T-helper 1 cell treated with Interleukin-12 subunit alpha and Interleukin-12 subunit beta and Interleukin-4 antibody, amounts not matched to agents 30 ng/mL and 1 ng/mL, for 36 hours (primary cell): ENCODE data around the gene MARCHF10. TPM values are rescaled to one million over a fixed set of nuclear protein-coding genes. Genes with fewer than 3 reads are reported as not detected.
"Not testable (repeated sequence)": the region's sequence is repeated elsewhere in the genome, so short reads cannot be mapped to it uniquely, and the experiment has no call there.

Experiments used
- intact Hi-C: fragments of 100-400 bp; cut with micrococcal nuclease; formaldehyde crosslinking; loops from one replicate; pipeline ENCODE4 v1.15.1; 2024
- total RNA-seq: library from RNA; stranded (reverse); gene quantifications from 2 replicates; pipeline ENCODE4 v1.2.3, GENCODE V29; 2022

The MARCHF10 gene
- total RNA-seq, 1 donor from 2014 or later, result not detected

DNA sequence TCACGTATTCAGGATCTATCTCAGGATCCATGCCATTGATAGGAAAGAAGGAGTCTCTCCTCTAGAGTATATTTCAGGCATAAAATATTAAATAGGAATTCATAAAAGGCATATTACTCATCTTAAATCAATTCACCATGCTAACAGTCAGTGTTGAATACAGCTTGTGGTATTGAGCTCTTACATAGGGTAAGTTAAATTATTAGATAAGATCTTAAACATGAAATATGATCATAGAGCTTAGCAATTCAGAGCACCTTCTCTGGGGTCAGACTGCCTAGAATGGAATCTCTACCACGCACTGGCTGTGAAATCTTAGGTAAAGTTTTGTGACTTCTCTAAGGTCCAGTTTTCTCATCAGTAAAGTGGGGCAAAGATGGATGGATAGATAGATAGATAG is 20.7 kb downstream of the MARCHF10 start:
- intact Hi-C loops, result no loop called here

DNA sequence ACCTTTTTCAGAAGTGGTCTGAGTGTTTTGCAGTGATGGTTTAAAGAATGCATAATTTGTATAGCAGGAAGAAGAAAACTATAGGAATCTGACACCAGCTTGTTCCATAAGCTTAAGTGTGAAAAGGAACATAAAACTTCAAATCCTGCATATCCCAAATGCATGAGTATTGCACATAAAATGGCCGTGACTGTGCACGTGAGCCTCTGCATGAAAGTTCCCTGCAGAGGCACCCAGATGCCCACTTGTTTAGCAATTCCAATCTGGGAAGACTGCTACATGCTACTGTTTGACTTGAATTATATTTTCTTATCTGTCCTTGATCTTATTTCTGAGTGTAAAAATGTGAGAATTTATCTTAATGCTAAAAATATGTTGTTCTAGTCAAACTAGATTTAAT is 21.5 kb downstream of the MARCHF10 start:
- intact Hi-C loops, result no loop called here

DNA sequence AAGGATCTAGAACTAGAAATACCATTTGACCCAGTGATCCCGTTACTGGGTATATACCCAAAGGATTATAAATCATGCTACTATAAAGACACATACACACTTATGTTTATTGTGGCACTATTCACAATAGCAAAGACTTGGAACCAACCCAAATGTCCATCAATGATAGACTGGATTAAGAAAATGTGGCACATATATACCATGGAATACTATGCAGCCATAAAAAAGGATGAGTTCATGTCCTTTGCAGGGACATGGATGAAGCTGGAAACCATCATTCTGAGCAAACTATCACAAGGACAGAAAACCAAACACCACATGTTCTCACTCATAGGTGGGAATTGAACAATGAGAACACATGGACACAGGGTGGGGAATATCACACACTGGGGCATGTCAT is 22.1 kb downstream of the MARCHF10 start:
- intact Hi-C loops, result not testable (repeated sequence)

DNA sequence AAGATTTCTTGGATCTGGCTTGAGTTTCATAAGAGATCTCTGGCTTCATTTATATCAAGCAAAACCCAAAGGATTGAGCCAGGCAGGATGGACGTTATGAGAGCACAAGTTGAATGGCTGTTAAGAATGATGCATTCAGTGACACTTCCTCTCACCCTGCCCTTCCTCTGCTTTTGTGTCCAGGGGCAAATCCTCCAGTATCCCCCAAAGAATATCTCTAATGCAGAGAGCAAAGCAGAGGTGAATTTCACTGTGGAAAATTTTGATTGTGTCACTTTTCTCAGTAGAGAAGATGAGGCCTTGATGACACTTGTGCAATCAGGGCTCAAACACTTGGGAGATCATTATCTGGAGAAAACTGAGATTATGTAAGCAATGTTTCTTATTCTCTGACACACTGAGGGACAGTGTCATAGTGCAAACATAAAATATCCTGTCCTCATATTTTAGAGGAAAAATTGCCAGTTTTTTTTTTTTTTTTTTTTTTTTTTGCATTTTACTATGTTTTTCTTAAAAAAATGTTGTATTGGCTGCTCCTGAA is 25.3 kb downstream of the MARCHF10 start:
- intact Hi-C loops, result no loop called here

DNA sequence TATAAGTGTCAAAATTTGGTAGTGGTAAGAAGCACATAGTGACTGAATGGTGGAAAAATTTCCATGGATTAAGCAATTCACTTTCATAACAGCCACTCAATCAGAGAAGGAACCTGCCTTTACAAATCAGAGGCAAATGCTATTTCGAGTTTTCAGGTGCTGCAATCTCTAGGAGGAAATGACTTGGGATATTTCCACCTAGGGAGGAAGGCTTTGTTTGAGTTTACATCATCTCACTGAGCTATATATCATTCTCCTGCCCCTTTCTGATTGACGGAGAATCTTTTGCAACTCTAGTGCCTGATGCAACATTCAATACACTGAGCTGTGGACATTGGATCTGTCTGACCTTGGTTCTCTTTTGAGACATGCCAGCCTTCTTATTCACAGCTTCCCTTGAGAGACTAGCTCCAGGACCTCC is 26.3 kb downstream of the MARCHF10 start:
- intact Hi-C loops, result no loop called here

DNA sequence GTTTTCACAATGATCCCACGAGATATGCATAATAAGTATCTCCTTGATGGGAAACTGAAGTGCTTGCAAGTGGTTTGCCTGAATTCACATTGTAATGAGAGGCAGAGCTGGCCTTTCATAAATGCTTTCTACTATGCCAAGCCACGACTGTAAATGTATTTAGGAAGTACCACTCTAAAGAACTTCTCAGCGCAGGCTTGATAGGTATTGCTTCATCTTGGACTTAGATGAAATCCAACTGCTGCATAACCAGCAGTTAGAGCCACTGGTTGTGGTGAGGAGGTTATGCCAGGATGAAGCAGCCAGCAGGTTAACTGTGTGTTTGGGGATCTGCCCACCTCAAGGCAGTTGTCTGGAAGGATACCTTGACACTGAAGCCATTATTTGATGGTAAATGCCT is 26.8 kb downstream of the MARCHF10 start:
- intact Hi-C loops, result no loop called here

DNA sequence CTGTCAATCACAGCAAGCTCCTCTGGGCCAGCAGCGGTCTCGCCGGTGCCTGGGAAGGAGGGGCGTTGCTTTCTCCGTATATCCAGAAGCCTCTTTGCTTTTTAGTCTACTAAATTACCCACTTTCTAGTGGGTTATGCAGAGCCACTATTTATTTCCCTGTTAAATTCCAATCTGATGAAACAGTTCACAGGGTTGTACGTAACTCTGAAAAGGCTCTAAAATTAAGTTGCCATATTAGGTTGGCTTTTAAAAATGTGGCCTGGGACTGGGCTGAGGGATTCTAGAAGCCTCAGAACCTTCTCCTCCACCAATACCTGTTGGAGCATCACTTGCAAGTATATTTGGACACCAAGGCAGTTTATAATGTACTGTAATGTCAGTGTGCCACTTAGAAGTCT is 27.2 kb downstream of the MARCHF10 start:
- intact Hi-C loops, result no loop called here

DNA sequence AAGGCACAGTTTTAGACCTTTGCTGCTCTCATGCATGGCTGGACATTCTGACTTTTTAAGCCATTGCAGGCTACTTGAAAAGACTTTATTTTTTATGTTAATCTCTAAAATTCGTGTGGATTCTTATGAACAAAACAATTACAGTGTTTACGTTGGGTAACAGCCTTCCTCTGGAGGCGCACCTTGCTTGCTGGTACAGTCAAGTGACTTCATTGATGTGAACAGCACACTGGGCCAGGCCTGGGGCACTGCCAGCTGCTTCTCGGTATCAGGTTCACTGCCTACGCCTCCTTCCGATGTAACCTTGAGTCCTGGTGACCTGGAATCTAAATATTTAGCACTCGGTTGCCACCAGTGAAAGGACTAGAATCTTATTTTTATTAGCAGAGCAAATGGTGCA is 27.8 kb downstream of the MARCHF10 start:
- intact Hi-C loops, result no loop called here

DNA sequence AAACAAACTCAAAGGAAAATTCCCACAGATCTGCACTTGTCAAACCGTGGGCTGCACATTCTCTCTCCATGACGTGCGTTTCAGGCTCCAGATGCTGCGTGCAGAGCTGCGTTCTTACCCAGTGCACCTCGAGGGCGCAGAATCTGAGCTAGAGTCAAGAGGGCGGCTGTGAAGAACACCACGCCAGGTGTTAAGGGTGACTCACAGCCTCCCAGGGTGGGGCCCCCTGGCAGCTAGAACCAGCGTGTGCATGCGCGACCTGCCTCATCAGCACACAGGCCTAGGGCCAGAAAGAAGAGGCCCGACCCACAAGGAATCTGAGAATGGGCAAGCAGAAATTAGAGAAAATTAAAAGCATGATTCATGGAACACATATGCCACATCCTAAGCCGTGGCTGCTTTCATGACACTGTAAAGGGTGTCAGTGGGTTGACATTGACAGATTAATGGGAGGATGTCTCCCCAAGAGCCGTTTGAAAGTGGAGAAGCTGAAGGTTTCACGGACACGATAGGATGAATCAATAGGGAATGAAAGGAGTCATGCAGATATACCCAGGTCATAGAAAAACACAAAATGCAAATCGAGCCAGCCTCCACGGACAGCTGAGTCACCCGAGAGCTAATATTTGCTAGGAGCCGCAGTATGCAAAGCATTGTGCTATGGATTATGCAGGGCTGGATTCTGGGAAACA is 29.0 kb downstream of the MARCHF10 start:
- intact Hi-C loops, result no loop called here

DNA sequence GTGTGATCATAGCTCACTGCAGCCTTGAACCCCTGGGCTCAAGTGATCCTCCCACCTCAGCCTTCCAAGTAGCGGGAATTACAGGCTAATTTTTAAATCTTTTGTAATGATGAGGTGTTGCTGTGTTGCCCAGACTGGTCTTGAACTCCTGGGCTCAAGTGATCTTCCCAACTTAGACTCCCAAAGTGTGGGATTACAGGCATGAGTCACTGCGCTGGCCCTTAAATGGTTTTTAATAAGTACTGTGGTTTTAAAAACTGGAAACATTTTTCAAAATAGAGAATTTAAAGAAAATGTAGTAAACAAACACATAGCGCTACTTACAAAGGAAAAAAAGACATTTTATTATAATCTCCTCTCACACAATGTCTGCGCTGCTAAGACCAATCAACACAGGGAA is 32.2 kb downstream of the MARCHF10 start:
- intact Hi-C loops, result no loop called here

DNA sequence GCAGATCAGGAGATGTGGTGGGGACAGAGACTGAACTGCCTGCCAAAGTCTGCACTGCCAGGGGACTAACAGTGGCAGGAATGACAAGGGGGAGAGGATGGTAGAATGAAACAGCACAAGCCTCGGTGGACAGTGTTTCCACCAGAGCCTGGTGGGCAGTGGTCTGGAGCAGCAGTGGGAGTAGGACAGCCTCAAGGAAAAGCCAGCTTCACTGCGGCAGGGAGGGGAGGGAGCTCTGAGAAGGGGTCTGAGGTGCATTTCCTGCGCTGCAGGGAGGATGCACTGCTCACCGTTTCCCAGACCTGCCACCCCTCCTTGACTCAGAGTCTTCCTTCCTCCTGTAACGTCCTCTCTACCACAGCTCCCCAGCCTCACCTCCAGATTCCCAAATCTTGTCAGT is 33.8 kb downstream of the MARCHF10 start:
- intact Hi-C loops, result no loop called here

DNA sequence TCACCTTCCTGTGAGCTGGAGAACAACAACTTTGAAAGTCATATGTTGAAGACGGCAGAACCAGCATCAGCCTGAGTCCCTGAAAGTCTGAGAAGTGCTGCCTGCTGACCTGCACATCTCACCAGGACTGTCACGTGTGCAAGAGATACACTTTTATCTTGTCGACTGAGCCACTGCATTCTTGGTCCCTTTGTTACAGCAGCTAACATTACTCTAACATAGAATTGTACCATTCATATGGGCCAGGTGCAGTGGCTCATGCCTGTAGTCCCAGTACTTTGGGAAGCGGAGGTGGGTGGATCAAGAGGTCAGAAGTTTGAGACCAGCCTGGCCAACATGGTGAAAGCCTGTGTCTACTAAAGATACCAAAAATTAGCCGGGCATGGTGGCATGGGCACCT is 40.1 kb downstream of the MARCHF10 start:
- intact Hi-C loops, result no loop called here

DNA sequence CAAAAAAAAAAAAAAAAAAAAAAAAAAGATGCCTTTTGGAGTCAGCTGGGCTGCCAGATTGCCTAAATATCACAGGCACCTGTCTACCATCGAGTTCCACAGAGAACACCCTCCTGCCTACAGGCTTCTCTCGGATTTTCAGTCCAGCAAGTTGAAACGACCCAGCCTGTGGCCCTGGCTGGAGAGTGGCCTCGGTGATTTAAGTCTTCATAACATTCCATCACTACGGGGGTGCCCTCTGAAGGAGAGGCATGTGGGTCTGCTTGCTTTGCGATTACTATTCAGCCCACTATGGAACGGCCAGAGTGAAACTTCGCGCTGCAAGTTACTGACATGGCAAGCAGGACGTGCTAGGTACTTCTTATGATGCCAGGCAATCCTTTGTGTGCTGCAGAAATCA is 42.8 kb downstream of the MARCHF10 start:
- intact Hi-C loops, result no loop called here

DNA sequence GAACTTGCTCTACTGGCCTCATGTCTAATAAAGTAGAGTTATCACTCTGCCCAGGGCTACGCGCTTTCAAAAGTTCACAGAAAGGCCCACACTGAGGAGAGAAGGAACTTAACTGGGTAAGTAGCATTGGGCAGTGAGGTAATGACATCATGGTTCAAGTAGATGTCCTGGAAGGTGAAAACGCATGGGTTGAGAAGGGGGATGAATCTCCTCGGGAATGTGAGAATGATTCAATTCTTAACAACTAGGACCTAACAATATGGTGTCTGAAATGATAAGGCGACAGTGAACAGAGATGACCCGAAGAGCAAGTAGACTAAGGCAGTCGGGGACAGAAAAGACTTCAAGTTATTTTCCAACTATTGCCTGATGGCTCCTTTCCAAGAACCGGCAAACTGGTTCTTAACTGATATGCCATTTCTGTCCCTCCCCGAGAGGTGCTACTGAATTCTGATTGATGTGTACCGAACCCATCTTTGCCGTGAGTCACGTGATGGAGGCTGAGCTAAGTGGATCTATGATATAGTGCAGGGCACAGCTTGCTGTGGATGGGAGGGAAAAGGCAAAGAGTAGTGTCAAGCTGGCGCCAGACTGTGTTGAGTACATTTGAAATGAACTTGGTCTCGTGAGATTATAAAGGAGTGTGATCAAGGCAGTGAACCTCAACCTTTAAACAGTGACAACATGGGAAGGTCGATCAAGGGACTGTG is 44.1 kb downstream of the MARCHF10 start:
- intact Hi-C loops, result no loop called here

DNA sequence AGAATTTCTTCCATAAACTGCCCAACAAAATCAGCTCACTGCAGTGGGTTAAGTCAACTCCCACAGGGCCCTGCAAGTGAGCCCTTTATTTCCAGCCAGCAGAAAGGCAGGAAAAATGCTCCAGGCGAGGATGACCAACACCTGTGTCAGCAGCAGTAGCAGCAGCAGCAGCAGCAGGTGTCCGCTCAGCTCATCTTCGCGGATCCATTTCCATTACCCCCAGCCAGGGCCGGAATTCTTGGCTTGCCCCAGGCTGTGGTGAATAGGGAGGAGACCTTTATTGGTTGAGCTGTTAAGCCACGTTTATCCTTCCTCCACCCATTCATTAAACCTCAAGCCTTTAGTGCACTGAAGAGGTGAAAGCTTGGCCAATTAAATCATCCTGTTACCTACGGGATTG is 46.2 kb downstream of the MARCHF10 start:
- intact Hi-C loops, result no loop called here

DNA sequence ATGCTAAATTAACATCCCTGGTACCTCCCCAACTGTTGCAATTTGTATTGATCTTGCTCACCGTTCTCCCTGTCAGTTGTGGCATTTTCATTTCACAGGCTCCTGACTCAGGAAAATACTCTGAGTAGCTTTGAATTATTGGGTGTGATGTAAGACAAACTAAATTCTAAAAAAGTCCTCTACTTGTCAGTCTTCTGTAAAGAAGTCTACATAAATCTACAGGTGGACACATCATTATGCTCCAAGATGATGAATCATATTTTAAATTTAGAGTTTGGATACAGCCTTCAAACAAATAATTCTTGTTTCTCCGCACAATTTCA is 47.2 kb downstream of the MARCHF10 start:
- intact Hi-C loops, result no loop called here

DNA sequence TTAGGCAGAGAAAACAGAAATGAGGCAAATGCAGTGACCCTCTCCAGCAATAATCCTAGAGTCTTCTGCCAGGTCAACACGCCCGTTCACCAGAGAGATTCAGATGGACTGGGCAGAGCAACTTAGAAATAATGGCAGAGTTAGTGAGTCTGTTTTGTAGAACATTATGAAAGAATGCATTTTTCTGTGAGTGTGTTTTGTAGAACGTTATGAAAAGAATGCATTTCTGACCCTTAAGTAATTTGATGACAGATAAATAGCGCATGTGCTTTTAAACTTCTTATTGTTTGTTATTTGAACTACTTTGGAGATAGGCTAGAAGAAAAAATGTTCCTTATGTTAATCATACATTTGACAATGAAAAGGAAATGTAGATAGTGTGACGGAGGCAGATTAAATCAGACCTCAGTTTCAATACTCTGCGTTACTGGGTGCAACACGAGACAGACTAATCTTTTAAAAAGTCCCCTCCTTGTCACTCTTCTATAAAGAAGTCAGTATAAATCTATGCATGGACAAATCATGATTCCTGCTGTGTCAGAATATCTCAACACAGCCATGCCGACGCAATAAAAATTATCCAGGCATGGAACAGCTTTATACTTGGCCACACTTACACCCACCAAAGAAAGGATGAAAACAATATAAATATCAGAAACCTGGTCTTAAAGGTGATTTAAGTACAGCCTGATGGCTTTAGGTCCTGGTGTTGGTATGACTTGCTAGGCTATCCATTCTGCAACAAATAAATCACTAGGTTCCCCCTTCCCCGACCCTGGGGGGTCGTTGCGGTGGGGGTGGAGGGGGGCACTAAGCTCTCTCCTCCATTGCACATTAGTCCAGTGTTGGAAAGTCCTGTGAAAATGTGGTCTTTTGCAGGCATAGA is 47.8 kb downstream of the MARCHF10 start:
- intact Hi-C loops, result no loop called here

DNA sequence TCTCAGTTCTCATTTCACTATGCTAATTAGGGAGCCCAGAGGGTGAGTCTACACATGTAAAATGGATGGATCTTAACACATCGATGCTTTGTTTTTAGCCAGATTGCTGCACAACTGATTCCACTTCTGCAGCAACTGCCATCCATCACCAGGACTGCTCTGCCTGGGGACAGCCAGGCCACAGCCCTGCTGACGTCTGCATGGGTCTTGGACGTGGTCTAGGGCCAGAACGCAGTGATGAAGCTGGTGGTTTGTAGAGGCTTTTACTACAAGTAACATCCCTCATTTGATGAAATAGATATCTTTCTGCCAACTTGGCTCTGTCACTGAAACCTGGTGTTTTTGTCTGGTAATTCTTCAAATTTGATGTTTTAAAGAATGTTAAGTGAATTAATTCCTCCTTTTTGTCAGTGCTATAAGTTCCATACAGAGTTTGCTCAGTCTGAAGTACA is 50.6 kb downstream of the MARCHF10 start:
- intact Hi-C loops, result no loop called here

DNA sequence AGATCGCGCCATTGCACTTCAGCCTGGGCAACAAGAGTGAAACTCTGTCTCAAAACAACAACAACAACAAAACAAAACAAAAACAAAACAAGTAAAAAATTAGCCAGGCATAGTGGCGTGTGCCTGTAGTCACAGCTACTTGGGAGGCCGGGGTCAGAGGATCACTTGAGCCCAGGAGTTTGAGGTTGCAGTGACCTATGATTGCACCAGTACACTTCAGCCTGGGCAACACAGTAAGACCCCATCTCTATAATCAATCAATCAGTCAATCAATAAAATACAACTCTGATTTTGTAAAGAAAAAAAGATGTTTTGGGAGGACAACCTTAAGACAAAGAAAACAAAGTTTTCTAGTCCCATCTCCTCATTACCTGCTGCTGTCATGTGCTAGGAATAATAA is 51.9 kb downstream of the MARCHF10 start:
- intact Hi-C loops, result no loop called here

DNA sequence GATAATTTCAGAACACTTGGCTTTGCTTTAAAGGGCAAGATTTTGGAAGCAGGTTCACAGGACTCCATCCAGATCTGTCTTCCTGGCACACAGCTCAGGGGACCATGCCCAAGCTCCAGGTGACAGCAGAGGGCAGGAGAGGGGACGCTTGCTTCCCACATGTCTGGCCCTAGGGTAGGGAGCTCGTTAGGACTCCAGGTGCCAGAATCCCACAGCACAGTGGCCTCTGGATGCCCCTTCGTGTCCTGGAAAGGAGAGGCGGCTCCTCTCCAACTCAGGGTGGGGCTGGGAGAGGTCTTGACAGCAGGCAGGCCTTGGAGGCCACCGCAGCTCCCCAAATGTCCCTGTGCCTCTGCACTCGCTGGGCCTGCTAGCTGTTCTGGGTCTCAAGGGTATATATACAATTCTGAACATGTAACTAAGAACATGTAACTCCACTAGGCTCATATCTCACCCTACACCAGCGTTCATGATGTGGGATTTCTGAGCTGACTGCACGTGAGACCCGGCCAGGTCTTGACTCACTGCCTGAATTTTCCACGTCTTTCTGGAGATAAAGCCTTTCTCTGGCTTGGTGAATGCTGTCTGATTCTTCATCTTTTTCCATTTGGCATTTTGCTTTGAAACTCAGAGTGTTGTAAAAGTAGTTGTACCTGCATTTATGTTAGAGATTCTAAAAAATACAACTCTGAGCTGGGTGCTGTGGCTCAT is 52.8 kb downstream of the MARCHF10 start:
- intact Hi-C loops, result no loop called here

DNA sequence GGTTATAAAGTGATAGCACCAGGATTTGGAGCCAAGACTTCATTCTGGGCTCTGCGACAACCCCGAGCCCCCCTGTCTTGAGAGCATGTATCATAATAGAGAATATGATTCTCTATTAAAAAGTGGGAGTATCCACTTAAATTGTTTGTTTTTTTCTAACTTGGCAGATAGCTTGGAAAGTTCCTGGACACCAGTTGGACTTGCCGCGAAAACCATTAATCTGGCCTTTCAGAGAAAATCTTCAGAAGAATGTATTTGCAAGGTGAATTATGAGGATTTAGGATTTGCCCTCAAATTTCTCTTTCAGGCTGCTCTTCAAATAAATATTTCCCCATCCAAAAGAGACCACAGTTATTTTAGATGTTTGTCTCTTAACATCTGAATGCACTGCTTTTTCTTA is 53.5 kb downstream of the MARCHF10 start:
- intact Hi-C loops, result no loop called here
